NCI-H1092 treated with DMSO at 0.1 percent for 48 hours (cell line): ENCODE measurements around the gene RNF213.

Source experiments
- DNase-seq: peaks from one replicate; lab custom pipeline; 2025; lab: John Stamatoyannopoulos, UW

The RNF213 gene

GRCh38 chr17:80419255-80419654 lies 158.6 kb downstream of the RNF213 start:
- no peak for DNase-seq

- no peak for DNase-seq
Measured at GRCh38 chr17:80421381-80422090, 160.9 kb downstream of the RNF213 start.

DNA sequence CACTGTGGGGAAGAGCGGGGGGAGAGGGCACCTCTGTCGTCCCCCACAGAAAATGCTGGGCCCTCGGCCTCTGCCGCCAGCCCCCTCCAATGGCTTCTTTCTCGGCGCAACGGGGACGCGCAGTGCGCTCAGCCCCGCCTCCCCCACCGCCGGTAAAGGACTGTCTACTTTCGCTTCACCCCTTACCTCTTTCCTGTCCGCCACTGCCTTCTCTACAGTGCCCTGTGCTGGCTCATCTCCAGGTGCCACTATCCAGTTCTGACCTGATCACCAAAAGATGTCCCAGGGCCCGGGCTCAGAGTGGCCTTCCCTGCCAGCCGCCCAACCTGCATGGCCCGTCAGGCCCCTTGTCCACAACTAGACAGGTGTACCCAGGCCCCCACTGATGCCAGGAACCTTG lies 161.6 kb downstream of the RNF213 start:
- no peak for DNase-seq

- no peak for DNase-seq
Measured at GRCh38 chr17:80422981-80423380, 162.3 kb downstream of the RNF213 start.

DNA sequence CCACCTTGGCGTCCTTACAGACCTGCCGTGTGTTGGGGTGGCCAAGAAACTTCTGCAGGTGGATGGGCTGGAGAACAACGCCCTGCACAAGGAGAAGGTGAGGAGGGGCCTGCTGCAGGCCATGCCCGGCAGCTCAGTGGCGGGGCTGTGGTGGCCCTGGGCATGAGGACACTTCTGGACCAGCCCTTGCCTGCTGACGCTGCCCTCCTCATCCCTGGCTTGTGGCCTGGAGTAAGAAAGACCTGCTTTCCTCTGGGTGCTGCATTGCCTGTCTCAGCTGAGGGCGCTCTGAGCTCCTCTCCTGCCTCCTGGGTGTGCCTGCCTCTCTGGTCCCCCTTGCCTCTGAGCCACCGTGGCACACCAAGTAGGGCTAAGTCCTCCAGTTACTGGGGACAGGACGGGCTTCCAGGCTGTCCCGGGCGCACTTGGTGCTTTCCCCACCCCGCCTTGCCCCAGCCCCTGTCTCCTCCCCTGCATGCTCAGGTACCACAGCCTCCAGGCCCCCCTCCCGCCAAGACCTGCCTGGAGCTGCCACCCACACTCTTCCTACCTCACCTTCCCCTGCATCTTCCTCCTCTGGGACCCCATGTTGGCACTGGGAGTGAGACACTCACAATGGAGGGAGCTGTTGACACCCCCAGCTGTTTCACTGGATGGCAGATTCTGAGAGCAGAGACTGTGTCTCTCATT lies 163.0 kb downstream of the RNF213 start:
- no peak for DNase-seq

- DNase-seq = no peak
Measured at GRCh38 chr17:80424261-80424660, 163.6 kb downstream of the RNF213 start.

GRCh38 chr17:80424878-80425765 lies 164.5 kb downstream of the RNF213 start:
- no peak for DNase-seq

DNA sequence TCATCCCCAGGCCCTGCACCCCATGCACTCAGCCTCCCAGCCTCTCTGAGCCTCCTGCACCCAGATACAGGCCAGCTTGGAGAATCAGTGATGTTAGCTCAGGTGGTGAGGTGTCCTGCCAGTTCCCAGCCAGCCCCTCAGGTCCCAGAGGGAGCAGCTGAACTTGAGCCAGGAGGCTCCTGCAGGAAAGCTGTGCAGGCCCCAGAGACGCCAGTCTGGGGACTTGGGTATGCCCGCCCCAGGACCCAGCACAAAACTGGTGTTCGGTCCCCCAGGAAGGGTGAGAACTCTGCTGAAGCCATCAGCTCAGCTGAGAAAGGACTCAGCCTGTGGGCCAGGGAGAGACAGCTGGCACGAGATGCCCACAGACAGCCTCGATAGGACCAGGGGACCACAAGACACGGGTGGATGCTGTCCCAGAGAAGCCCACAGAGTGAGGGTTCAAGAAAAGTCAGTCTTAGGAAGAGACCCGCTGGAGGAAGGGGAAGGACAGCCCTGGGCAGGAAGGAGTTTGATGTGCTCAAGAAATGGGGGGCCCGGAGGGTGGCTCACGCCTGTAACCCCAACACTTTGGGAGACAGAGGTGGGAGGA lies 165.3 kb downstream of the RNF213 start:
- DNase-seq = no peak

DNA sequence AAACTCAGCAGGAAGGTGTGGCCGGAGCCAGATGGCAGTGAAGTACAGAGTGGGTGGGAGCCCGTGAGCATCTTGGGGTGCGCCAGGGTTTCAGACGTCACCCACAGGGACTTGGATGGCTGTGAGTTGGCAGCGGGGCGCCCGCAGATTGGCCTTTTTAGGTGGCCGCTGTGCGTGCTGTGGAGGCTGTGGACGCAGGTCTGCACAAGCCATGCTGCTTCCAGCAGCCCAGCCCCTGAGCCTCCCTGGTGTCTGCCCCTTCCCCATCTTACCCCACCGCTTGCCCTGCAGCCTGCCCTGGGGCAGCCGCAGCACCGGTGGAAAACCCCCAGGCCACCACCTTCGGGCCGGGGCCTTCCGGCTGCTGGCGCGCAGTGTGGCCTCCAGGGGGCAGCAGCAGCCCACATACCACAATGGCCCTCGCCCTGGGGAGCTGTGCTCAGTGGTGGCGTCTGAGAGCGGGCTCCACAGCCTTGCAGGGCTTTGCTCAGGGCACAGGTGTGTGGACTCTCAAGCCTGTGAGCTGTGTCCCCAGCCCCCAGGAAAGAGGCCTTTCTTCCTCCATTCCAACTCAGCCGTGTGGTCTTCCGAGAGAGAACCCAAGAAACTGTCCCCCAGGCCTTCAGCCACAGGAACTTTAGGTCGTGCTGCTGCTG lies 166.1 kb downstream of the RNF213 start:
- DNase-seq = peak; percentile 46

GRCh38 chr17:80427366-80428282 lies 167.0 kb downstream of the RNF213 start:
- DNase-seq = no peak

- DNase-seq = no peak
Measured at GRCh38 chr17:80428363-80428762, 167.7 kb downstream of the RNF213 start.

GRCh38 chr17:80428796-80429195 lies 168.1 kb downstream of the RNF213 start:
- no peak for DNase-seq

DNA sequence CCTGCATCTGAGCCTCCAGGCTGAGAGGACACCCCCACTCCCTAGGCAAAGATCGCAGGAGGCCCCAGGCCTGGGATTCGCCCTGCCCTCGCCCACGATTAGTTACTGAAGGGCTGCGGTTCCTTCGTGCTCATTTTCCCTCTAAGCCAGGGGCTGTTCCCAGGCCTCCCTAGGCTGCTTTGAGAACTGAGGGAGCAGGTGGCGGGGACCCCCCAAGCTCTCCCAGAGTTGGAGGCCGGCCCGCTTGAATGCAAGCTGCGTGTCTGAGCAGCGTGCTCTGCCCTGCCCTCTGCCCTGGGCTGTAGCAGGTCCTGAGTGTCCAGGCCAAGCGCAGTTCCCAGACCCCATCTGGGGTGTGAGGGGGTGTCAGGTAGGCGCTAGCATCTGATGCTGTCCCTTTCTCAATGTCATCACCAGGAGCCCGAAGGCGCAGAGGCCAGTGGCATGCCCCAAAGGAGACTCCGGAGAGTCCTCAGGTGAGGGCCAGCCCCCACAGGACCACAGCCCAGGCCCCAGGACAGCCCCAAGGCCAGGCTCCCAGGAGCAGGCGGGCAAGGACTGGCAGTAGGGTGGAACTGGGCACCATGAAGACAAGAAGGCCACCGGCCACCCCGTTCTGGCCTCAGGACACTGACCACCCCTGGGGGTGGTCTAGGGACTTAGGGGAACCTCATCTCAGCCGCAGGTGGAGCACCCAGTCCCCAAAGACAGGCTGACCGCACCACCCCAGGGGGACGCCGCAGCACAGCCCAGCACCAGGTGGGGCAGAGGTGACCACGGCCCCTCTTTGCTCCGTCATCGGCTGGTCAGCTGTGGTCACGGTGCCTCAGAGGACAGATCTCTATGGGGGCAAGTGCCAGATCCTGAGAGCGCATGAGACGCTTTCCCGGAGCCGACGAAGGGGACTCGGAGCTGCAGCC lies 169.0 kb downstream of the RNF213 start:
- no peak for DNase-seq

GRCh38 chr17:80430446-80431245 lies 170.0 kb downstream of the RNF213 start:
- DNase-seq = no peak

- DNase-seq = no peak
Measured at GRCh38 chr17:80431246-80432195, 170.9 kb downstream of the RNF213 start.

GRCh38 chr17:80432350-80432955 lies 171.8 kb downstream of the RNF213 start:
- DNase-seq = no peak

DNA sequence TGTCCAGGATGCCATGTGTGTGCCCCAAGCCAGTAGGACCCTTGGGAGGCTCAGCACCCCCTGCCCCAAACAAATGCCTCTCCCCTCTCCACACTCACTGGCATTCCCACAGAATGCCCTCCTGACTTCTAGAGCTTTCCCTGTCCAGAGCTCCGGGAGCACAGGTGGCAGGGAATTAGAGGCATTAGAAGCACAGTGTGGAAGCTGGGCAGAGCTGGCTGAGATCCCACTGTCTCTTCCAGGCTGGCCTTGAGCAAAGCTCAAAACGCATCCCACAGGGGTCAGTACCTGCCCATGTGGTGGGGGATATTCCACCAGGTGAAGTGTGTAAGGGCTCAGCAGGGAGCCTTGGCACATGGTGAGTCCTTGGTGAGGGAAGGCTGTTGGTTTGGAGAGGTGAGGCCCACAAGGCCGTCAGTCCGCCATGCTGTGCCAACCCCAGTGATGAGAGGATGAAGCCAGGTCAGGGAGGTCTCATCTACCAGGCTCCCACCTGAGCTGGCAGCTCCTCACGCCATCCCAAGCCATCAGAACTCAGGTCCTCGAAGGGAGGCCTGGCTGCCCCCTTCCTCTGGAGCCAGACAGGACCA lies 172.4 kb downstream of the RNF213 start:
- DNase-seq = no peak
